CD14-positive monocyte (primary cell): ENCODE results near the gene RPL29. TPM values are rescaled to one million over a fixed set of nuclear protein-coding genes. Genes with fewer than 3 reads are reported as not detected.
"Not testable (repeated sequence)": the region's sequence is repeated elsewhere in the genome, so short reads cannot be mapped to it uniquely, and the experiment has no call there.

Experiments
- DNase-seq, 3 donors: peaks; one replicate each; pipeline ENCODE4 v3.0.0-alpha.2; 2011 to 2022
- H2AFZ ChIP-seq: 2 replicates; pipeline ENCODE4 v1.6.0; 2012; ENCODE audit warnings: mild to moderate bottlenecking, low read depth, low read length, inconsistent platforms; ENCODE audit not compliant: insufficient read depth, poor library complexity, severe bottlenecking
- H3K27ac ChIP-seq, 2 donors: 1 replicate in 1 of 2; 2 replicates in 1 of 2; pipeline ENCODE4 v1.5.1; 2012 to 2013; ENCODE audit warnings: low read length in 2 of 2, control low read depth in 1 of 2, inconsistent platforms in 1 of 2, low read depth in 1 of 2, mild to moderate bottlenecking in 1 of 2
- H3K27me3 ChIP-seq, 2 donors: one replicate each; pipeline versions ENCODE4 v1.6.0 to v1.6.1; 2011 to 2013; ENCODE audit warnings: low read length in 2 of 2; ENCODE audit not compliant: control insufficient read depth in 2 of 2, insufficient read depth in 2 of 2
- H3K36me3 ChIP-seq, 2 donors: replicated peaks in 1 of 2; 1 replicate in 1 of 2; 2 replicates in 1 of 2; pipeline versions ENCODE4 v1.5.1 to v1.6.1; 2012 to 2013; ENCODE audit warnings: low read length in 2 of 2, control low read depth in 1 of 2, inconsistent platforms in 1 of 2, mild to moderate bottlenecking in 1 of 2; ENCODE audit not compliant: insufficient read depth in 2 of 2, control insufficient read depth in 1 of 2
- H3K4me1 ChIP-seq, 2 donors: 1 replicate in 1 of 2; 2 replicates in 1 of 2; pipeline versions ENCODE4 v1.5.1 to v1.6.1; 2012 to 2013; ENCODE audit warnings: low read length in 2 of 2, control low read depth in 1 of 2, inconsistent platforms in 1 of 2, mild to moderate bottlenecking in 1 of 2, moderate library complexity in 1 of 2; ENCODE audit not compliant: insufficient read depth in 2 of 2, control insufficient read depth in 1 of 2
- H3K4me2 ChIP-seq: replicated peaks from 2 replicates; pipeline ENCODE3; 2012; ENCODE audit warnings: low read length, moderate library complexity, mild to moderate bottlenecking; ENCODE audit not compliant: poor library complexity, severe bottlenecking; ENCODE audit errors: extremely low read depth
- H3K4me3 ChIP-seq, 3 experiments: fragments of 200-600 bp in 1 of 3; sonication (generic) in 1 of 3; replicated peaks in 1 of 3; 1 replicate in 2 of 3; 2 replicates in 1 of 3; pipeline ENCODE4 v1.5.1; 2011 to 2013; ENCODE audit warnings: low read length in 3 of 3, mild to moderate bottlenecking in 3 of 3, control low read depth in 2 of 3, low read depth in 2 of 3, inconsistent platforms in 1 of 3, moderate library complexity in 1 of 3
- H3K79me2 ChIP-seq: 2 replicates; pipeline ENCODE4 v1.6.0; 2012; ENCODE audit warnings: mild to moderate bottlenecking, control low read depth, inconsistent platforms, low read length, moderate library complexity; ENCODE audit not compliant: insufficient read depth
- H3K9ac ChIP-seq: 2 replicates; pipeline ENCODE4 v1.6.0; 2017; ENCODE audit warnings: low read length, mild to moderate bottlenecking; ENCODE audit not compliant: insufficient read depth, poor library complexity, severe bottlenecking
- H3K9me3 ChIP-seq, 2 donors: replicated peaks in 1 of 2; 1 replicate in 1 of 2; 2 replicates in 1 of 2; pipeline versions ENCODE4 v1.5.1 to v1.6.1; 2012 to 2013; ENCODE audit warnings: low read length in 2 of 2, control low read depth in 1 of 2; ENCODE audit not compliant: control insufficient read depth in 1 of 2, insufficient read depth in 1 of 2
- H4K20me1 ChIP-seq: 2 replicates; pipeline ENCODE4 v1.6.0; 2012; ENCODE audit warnings: mild to moderate bottlenecking, low read length, control low read depth, moderate library complexity; ENCODE audit not compliant: insufficient read depth
- H3K27ac Mint-ChIP-seq, 7 donors: one replicate each; pipeline ENCODE4 v1.8.0; 2020; ENCODE audit warnings: mild to moderate bottlenecking in 7 of 7, mixed read lengths in 7 of 7, moderate library complexity in 6 of 7, inconsistent platforms in 2 of 7
- H3K27me3 Mint-ChIP-seq, 3 donors: one replicate each; pipeline ENCODE4 v1.8.0; 2021 to 2022; ENCODE audit warnings: low read depth in 3 of 3, mild to moderate bottlenecking in 3 of 3, mixed read lengths in 3 of 3, moderate library complexity in 3 of 3, inconsistent platforms in 1 of 3
- H3K36me3 Mint-ChIP-seq, 2 donors: one replicate each; pipeline ENCODE4 v1.8.0; 2020; ENCODE audit warnings: mixed read lengths in 2 of 2, inconsistent platforms in 1 of 2, mild to moderate bottlenecking in 1 of 2
- H3K4me1 Mint-ChIP-seq: one replicate; pipeline ENCODE4 v1.8.0; 2020; ENCODE audit warnings: mild to moderate bottlenecking, mixed read lengths
- H3K4me3 Mint-ChIP-seq, 2 donors: one replicate each; pipeline ENCODE4 v1.8.0; 2020; ENCODE audit warnings: mild to moderate bottlenecking in 2 of 2, mixed read lengths in 2 of 2, moderate library complexity in 1 of 2
- H3K9me3 Mint-ChIP-seq, 7 donors: one replicate each; pipeline ENCODE4 v1.8.0; 2020 to 2022; ENCODE audit warnings: mixed read lengths in 7 of 7, mild to moderate bottlenecking in 6 of 7, moderate library complexity in 6 of 7, inconsistent platforms in 2 of 7
- CTCF ChIP-seq: fragments of 200-600 bp; IDR thresholded peaks from one replicate; pipeline ENCODE4 v1.8.0; 2022; ENCODE audit warnings: antibody characterized with exemption, mild to moderate bottlenecking
- WGBS: methylation state at CpG from one replicate; pipeline ENCODE4 v1.1.5; 2013; ENCODE audit warnings: missing lambda C conversion rate; ENCODE audit not compliant: insufficient coverage; 5-methylcytosine and 5-hydroxymethylcytosine counted together
- intact Hi-C, 2 donors: fragments of 100-400 bp; cut with micrococcal nuclease; formaldehyde crosslinking; loops; one replicate each; pipeline versions ENCODE4 v1.15.0 to v1.15.1; 2023
- polyA plus RNA-seq, 3 donors: library from polyadenylated mRNA; depleted of rRNA in 1 of 3; unstranded in 2 of 3; stranded (reverse) in 1 of 3; fragments of 300-500 nt in 2 of 3; fragments of >200 nt in 1 of 3; fragmentation: Illumina TruSeq in 2 of 3; gene quantifications; 1 replicate in 2 of 3; 2 replicates in 1 of 3; pipeline ENCODE4 v1.2.3, GENCODE V29; 2012 to 2021

Gene RPL29
- polyA plus RNA-seq, 3 donors = 753 to 2,360 (median 856) TPM

DNA sequence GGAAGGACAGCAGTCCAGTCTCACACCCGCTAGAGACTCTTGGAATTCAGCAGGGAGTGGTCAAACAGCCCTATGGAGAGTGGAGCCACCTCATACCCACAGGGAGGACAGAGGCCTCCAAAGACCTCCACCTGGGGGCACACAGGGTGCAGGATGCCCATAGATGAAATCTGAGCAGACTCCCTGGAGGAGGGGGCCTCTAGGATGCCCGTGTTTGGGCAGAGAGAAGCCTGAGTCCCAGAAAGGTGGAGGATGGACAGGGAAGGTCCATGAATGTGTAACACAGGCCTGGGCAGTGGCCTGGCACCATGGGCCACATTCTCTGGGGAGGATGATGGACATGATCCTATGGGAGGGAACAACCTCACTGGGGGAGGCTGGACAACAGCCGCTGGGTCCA, 39.0 kb upstream of the RPL29 start:
- intact Hi-C loops = no loop called here
- TF ChIP-seq CTCF = no peak
- Mint-ChIP-seq H3K4me1 (no peaks in the 10 kb centered on the region), H3K27me3 (peaks cover 2 to 3% (median 3%) of the 10 kb centered on the region in 3 donors), H3K9me3 (no peaks in the 10 kb centered on the region), H3K4me3 (no peak overlapping the region), H3K27ac (no peak overlapping the region), H3K36me3 (no peaks in the 10 kb centered on the region)
- H3K4me3 ChIP-seq = no peak overlapping the region
- no peaks in the 10 kb centered on the region for H4K20me1 ChIP-seq
- no peaks in the 10 kb centered on the region for H3K4me1 ChIP-seq
- DNase-seq = no peak
- H3K4me2 ChIP-seq = no peak overlapping the region
- no peak overlapping the region for H3K9ac ChIP-seq
- H3K27ac ChIP-seq = no peak overlapping the region
- H3K36me3 ChIP-seq = no peaks in the 10 kb centered on the region
- no peaks in the 10 kb centered on the region for H3K79me2 ChIP-seq
- no peaks in the 10 kb centered on the region for H3K27me3 ChIP-seq
- no peaks in the 10 kb centered on the region for H3K9me3 ChIP-seq
- H2AFZ ChIP-seq = no peak overlapping the region
- 71% methylated on average over 1 of the region's 3 CpGs for WGBS

DNA sequence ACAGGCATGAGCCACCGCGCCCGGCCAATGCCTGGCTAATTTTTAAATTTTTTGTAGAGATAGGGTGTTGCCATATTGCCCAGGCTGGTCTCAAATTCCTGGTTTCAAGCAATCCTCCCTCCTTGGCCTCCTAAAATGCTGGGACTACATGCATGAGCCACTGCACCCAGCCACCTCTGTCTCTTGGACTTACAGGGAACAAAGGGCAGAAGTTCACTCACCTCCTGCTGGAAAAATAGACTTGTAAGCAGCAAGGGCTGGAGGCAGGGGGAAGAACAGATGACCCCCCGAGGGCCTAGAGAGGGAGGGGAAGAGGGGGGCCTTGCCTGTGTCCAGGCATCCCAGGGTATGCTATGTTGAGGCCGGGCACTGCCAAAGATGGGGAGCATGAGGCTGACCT, 38.5 kb upstream of the RPL29 start:
- DNase-seq = no peak
- H3K4me3 Mint-ChIP-seq = no peak overlapping the region
- Histone ChIP-seq H3K27ac (no peak overlapping the region), H4K20me1 (no peaks in the 10 kb centered on the region), H3K27me3 (no peaks in the 10 kb centered on the region), H3K79me2 (no peaks in the 10 kb centered on the region), H3K36me3 (no peaks in the 10 kb centered on the region), H3K9me3 (no peaks in the 10 kb centered on the region), H3K4me1 (no peaks in the 10 kb centered on the region), H2AFZ (no peak overlapping the region), H3K4me2 (no peak overlapping the region), H3K9ac (no peak overlapping the region), H3K4me3 (no peak overlapping the region)
- H3K4me1 Mint-ChIP-seq = no peaks in the 10 kb centered on the region
- no peaks in the 10 kb centered on the region for H3K9me3 Mint-ChIP-seq
- no peak overlapping the region for H3K27ac Mint-ChIP-seq
- peaks cover 2 to 3% (median 3%) of the 10 kb centered on the region in 3 donors for H3K27me3 Mint-ChIP-seq
- no peaks in the 10 kb centered on the region for H3K36me3 Mint-ChIP-seq
- intact Hi-C loops = no loop called here
- 80% methylated on average over 1 of the region's 5 CpGs for WGBS
- no peak for TF ChIP-seq CTCF

DNA sequence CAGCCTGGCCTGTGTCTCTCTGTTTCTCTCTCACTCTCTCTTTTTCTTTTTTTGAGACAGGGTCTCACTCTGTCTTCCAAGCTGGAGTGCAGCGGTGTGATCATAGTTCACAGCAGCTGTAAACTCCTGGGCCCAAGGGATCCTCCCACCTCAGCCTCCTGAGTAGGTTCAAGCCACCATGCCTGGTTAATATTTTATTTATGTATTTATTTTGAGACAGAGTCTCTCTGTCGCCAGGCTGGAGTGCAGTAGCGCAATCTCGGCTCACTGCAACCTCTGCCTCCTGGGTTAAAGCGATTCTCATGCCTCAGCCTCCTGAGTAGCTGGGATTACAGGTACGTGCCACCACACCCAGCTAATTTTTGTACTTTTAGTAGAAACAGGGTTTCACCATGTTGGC, 38.1 kb upstream of the RPL29 start:
- H3K9ac ChIP-seq, H3K9me3 Mint-ChIP-seq, H3K4me1 ChIP-seq, H4K20me1 ChIP-seq, H3K36me3 Mint-ChIP-seq, H3K4me1 Mint-ChIP-seq, H3K4me2 ChIP-seq, H3K4me3 Mint-ChIP-seq, H3K27me3 ChIP-seq, H3K4me3 ChIP-seq, H3K27ac ChIP-seq, H3K79me2 ChIP-seq, H3K9me3 ChIP-seq, intact Hi-C loops, H3K36me3 ChIP-seq, H2AFZ ChIP-seq, H3K27me3 Mint-ChIP-seq, DNase-seq: not testable (repeated sequence)
- 100% methylated on average over 3 of the region's 6 CpGs for WGBS
- peak overlapping the region in 1 of 7 donors; percentile 32 for H3K27ac Mint-ChIP-seq
